IMR-90 (cell line): ENCODE measurements around the gene KYAT1. TPM values are rescaled to one million over a fixed set of nuclear protein-coding genes. Genes with fewer than 3 reads are reported as not detected.

Experiments used
- ATAC-seq: fragments of 200-7000 bp; cut with Tn5 transposase; 2 replicates; pipeline ENCODE4 v1.9.1; 2020; ENCODE audit warnings: low read depth, mild to moderate bottlenecking, moderate library complexity
- BruUV-seq: library from RNA; stranded (reverse); fragments of 400-500 nt; replicated peaks from 2 replicates; lab custom pipeline; 2021; lab: Mats Ljungman, UMichigan
- CTCF ChIA-PET: fragments of 300-600 bp; formaldehyde crosslinking; extraction: SDS; loops from one replicate; lab custom pipeline; 2021; ENCODE audit warnings: antibody characterized with exemption; lab: Yijun Ruan, JAX
- POLR2A ChIA-PET: fragments of 300-600 bp; sonication (Branson Sonifier 250); formaldehyde crosslinking; loops from one replicate; lab custom pipeline; 2022; ENCODE audit warnings: antibody characterized with exemption; ENCODE audit not compliant: unreplicated experiment; lab: Charles Lee
- DNase-seq: peaks from one replicate; pipeline ENCODE4 v3.0.0; 2013
- H2AFZ ChIP-seq: replicated peaks from 2 replicates; pipeline ENCODE3; 2013; ENCODE audit warnings: low read length, mild to moderate bottlenecking; ENCODE audit not compliant: poor library complexity
- H2AK5ac ChIP-seq: 2 replicates; pipeline ENCODE4 v1.6.1; 2013; ENCODE audit warnings: low read depth, low read length, inconsistent platforms
- H2AK9ac ChIP-seq: replicated peaks from 2 replicates; pipeline ENCODE3; 2013; ENCODE audit warnings: mild to moderate bottlenecking, low read depth, low read length, moderate library complexity; ENCODE audit not compliant: poor library complexity
- H2BK120ac ChIP-seq: 2 replicates; pipeline ENCODE4 v1.6.1; 2013; ENCODE audit warnings: low read depth, low read length, inconsistent platforms
- H2BK15ac ChIP-seq: 3 replicates; pipeline ENCODE4 v1.6.1; 2013; ENCODE audit warnings: low read depth, low read length, inconsistent platforms
- H2BK20ac ChIP-seq: 2 replicates; pipeline ENCODE4 v1.6.1; 2013; ENCODE audit warnings: low read depth, mild to moderate bottlenecking, inconsistent platforms, low read length, moderate library complexity
- H2BK5ac ChIP-seq: 2 replicates; pipeline ENCODE4 v1.6.1; 2013; ENCODE audit warnings: mild to moderate bottlenecking, low read depth, low read length, inconsistent platforms; ENCODE audit not compliant: poor library complexity, severe bottlenecking
- H3K14ac ChIP-seq: replicated peaks from 2 replicates; pipeline ENCODE4 v1.6.1; 2013; ENCODE audit warnings: low read depth, low read length, inconsistent platforms
- H3K18ac ChIP-seq: 2 replicates; pipeline ENCODE4 v1.6.1; 2013; ENCODE audit warnings: low read depth, low read length, control low read depth
- H3K23ac ChIP-seq: 2 replicates; pipeline ENCODE4 v1.6.1; 2013; ENCODE audit warnings: low read depth, low read length, inconsistent platforms
- H3K27ac ChIP-seq: 2 replicates; pipeline ENCODE4 v1.5.1; 2013; ENCODE audit warnings: mild to moderate bottlenecking, control low read depth, low read length; ENCODE audit not compliant: insufficient read depth
- H3K27me3 ChIP-seq: 2 replicates; pipeline ENCODE4 v1.6.1; 2013; ENCODE audit warnings: low read length; ENCODE audit not compliant: control insufficient read depth, insufficient read depth
- H3K36me3 ChIP-seq: 2 replicates; pipeline ENCODE4 v1.6.1; 2013; ENCODE audit warnings: low read length, mixed read lengths; ENCODE audit not compliant: control insufficient read depth, insufficient read depth
- H3K4ac ChIP-seq: 2 replicates; pipeline ENCODE4 v1.6.1; 2013; ENCODE audit warnings: low read depth, low read length, inconsistent platforms
- H3K4me1 ChIP-seq: 2 replicates; pipeline ENCODE4 v1.6.1; 2013; ENCODE audit warnings: low read length, mixed read lengths; ENCODE audit not compliant: control insufficient read depth, insufficient read depth
- H3K4me2 ChIP-seq: 2 replicates; pipeline ENCODE4 v1.6.1; 2013; ENCODE audit warnings: low read depth, mild to moderate bottlenecking, control low read depth, low read length, moderate library complexity
- H3K4me3 ChIP-seq: 2 replicates; pipeline ENCODE4 v1.5.1; 2013; ENCODE audit warnings: low read depth, mild to moderate bottlenecking, control low read depth, low read length, moderate library complexity; ENCODE audit not compliant: insufficient read depth
- H3K56ac ChIP-seq: 2 replicates; pipeline ENCODE4 v1.6.1; 2013; ENCODE audit warnings: low read length, inconsistent platforms; ENCODE audit not compliant: insufficient read depth; ENCODE audit errors: extremely low read depth
- H3K79me1 ChIP-seq, 2 experiments: 2 replicates each; pipeline ENCODE4 v1.6.1; 2013; ENCODE audit warnings: low read length in 2 of 2, inconsistent platforms in 1 of 2, low read depth in 1 of 2
- H3K9ac ChIP-seq: 2 replicates; pipeline ENCODE4 v1.6.1; 2013; ENCODE audit warnings: low read depth, low read length, control low read depth
- H3K9me1 ChIP-seq: 2 replicates; pipeline ENCODE4 v1.6.1; 2013; ENCODE audit warnings: low read length, inconsistent platforms; ENCODE audit not compliant: insufficient read depth
- H3K9me3 ChIP-seq: 2 replicates; pipeline ENCODE4 v1.6.1; 2013; ENCODE audit warnings: low read length; ENCODE audit not compliant: control insufficient read depth, insufficient read depth
- H4K20me1 ChIP-seq: 2 replicates; pipeline ENCODE4 v1.6.1; 2013; ENCODE audit warnings: low read length, inconsistent platforms; ENCODE audit not compliant: insufficient read depth
- H4K5ac ChIP-seq: 2 replicates; pipeline ENCODE4 v1.6.1; 2013; ENCODE audit warnings: mild to moderate bottlenecking, low read depth, low read length, control low read depth
- H4K8ac ChIP-seq, 2 experiments: 2 replicates each; pipeline ENCODE4 v1.6.1; 2013; ENCODE audit warnings: low read depth in 2 of 2, low read length in 2 of 2, control low read depth in 1 of 2, inconsistent platforms in 1 of 2
- H4K91ac ChIP-seq: 2 replicates; pipeline ENCODE4 v1.6.1; 2013; ENCODE audit warnings: low read depth, low read length, inconsistent platforms; ENCODE audit not compliant: insufficient read depth
- BHLHE40 ChIP-seq: fragments of 150-350 bp; IDR thresholded peaks from 2 replicates; pipeline ENCODE4 v1.6.1; 2016; ENCODE audit warnings: mild to moderate bottlenecking, low read depth, low read length
- CEBPB ChIP-seq: IDR thresholded peaks from 2 replicates; pipeline ENCODE4 v1.6.1; 2012; ENCODE audit warnings: low read depth, low read length, improper control_type of control experiment
- CHD1 ChIP-seq: IDR thresholded peaks from 2 replicates; pipeline ENCODE4 v1.6.1; 2012; ENCODE audit warnings: low read depth, low read length, improper control_type of control experiment
- FOS ChIP-seq: fragments of 150-350 bp; IDR thresholded peaks from 2 replicates; pipeline ENCODE4 v1.6.1; 2016; ENCODE audit warnings: low read depth, low read length
- MAFK ChIP-seq: IDR thresholded peaks from 2 replicates; pipeline ENCODE4 v1.6.1; 2012; ENCODE audit warnings: low read depth, low read length, improper control_type of control experiment
- MAZ ChIP-seq: IDR thresholded peaks from 2 replicates; pipeline ENCODE4 v1.6.1; 2012; ENCODE audit warnings: low read depth, mild to moderate bottlenecking, low read length, improper control_type of control experiment, moderate library complexity, borderline replicate concordance
- MXI1 ChIP-seq: IDR thresholded peaks from 2 replicates; pipeline ENCODE4 v1.6.1; 2012; ENCODE audit warnings: low read depth, mild to moderate bottlenecking, low read length, moderate library complexity, borderline replicate concordance
- NFE2L2 ChIP-seq: fragments of 150-350 bp; IDR thresholded peaks from 2 replicates; pipeline ENCODE4 v1.6.1; 2016; ENCODE audit warnings: low read depth, mild to moderate bottlenecking, low read length
- POLR2A ChIP-seq: IDR thresholded peaks from 2 replicates; pipeline ENCODE4 v1.6.1; 2012; ENCODE audit warnings: mild to moderate bottlenecking, low read depth, low read length
- RAD21 ChIP-seq: IDR thresholded peaks from 2 replicates; pipeline ENCODE4 v1.6.1; 2012; ENCODE audit warnings: low read length, improper control_type of control experiment
- RCOR1 ChIP-seq: IDR thresholded peaks from 2 replicates; pipeline ENCODE4 v1.6.1; 2012; ENCODE audit warnings: mild to moderate bottlenecking, low read length, improper control_type of control experiment; ENCODE audit not compliant: insufficient replicate concordance
- RFX5 ChIP-seq: IDR thresholded peaks from 2 replicates; pipeline ENCODE4 v1.8.0; 2012; ENCODE audit warnings: low read depth, mild to moderate bottlenecking, low read length, moderate library complexity
- WGBS, 2 experiments: methylation state at CpG; one replicate each; pipeline versions ENCODE4 v1.1.5 to v1.1.7; 2013; ENCODE audit warnings: missing lambda C conversion rate in 2 of 2; ENCODE audit not compliant: insufficient read length in 1 of 2; ENCODE audit errors: extremely low coverage in 2 of 2; 5-methylcytosine and 5-hydroxymethylcytosine counted together
- dilution Hi-C: fragments of 300-500 bp; cut with HindIII; formaldehyde crosslinking; loops from one replicate; pipeline ENCODE4 v1.14.3; 2018; ENCODE audit warnings: low sequenced_read_pairs; ENCODE audit not compliant: unreplicated experiment
- in situ Hi-C: fragments of 300-500 bp; cut with MboI; formaldehyde crosslinking; loops from 3 replicates; pipeline ENCODE4 v1.14.3; 2019; ENCODE audit warnings: low sequenced_read_pairs, inconsistent platforms, mixed read lengths
- intact Hi-C: fragments of 100-400 bp; cut with micrococcal nuclease; formaldehyde crosslinking; loops from 2 replicates; pipeline ENCODE4 v1.10.0; 2022
- polyA plus RNA-seq, 3 experiments: library from polyadenylated mRNA; depleted of rRNA; stranded (reverse); fragments of >200 nt; gene quantifications; 2 replicates each; pipeline ENCODE4 v1.2.3, GENCODE V29; 2012; ENCODE audit warnings: low replicate concordance in 1 of 3
- total RNA-seq: library from RNA; depleted of rRNA; stranded (reverse); fragments of >200 nt; gene quantifications from 2 replicates; pipeline ENCODE4 v1.2.3, GENCODE V29; 2012
- TF ChIP-seq, protein P1 (sequence below): fragments of 150-350 bp; IDR thresholded peaks from 2 replicates; pipeline ENCODE4 v1.6.1; 2017; ENCODE audit warnings: mild to moderate bottlenecking, antibody characterized with exemption, low read length, low read depth
- TF ChIP-seq, protein P2 (sequence below): fragments of 150-350 bp; IDR thresholded peaks from 2 replicates; pipeline ENCODE4 v1.6.1; 2016; ENCODE audit warnings: low read depth, mild to moderate bottlenecking, low read length, moderate library complexity, borderline replicate concordance
- TF ChIP-seq, protein P3 (sequence below): conservative IDR thresholded peaks from 2 replicates; pipeline ENCODE4 v1.5.1; 2012; ENCODE audit warnings: mild to moderate bottlenecking, low read depth, low read length, improper control_type of control experiment

The KYAT1 gene
- total and polyA plus RNA-seq, 2 of the 4 experiments (the other 2 are of a cell fraction): 6.8 to 9.5 TPM

DNA sequence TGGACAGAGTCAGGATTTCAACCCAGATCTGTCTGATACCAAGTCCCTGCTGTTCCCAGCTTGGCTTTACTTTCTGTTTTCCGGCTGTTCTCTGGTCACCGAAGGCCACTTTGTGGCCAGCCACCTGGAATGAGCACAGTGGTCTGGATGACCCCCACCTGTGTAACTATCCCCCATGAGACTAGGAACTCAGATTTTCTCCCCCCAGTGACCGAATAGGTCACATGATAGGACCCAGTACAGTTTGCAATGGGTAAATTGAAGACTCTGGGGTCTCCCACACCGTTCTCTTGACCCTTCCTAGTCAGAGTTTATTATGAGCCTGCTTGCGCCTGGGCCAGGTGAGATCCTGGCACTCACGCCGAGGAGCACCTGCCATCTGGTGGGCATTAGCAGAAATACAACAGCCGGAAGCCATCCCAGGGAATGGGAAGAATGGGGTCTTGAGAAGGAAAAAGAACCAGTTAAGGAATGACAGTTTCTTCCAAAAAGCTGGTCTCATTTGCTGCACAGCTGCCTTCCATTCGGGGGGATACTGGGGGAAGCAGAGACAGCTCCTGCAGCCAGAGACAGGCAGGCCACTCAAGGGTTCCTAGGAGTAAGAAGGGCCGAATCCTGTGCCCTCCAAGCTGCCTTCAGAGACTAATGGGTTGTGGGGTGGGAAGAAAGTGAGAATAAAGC, 46.1 kb upstream of the KYAT1 start:
- Histone ChIP-seq H2BK5ac (no peak overlapping the region), H4K91ac (no peak overlapping the region), H3K27ac (no peak overlapping the region), H3K9me1 (no peaks in the 10 kb centered on the region), H4K5ac (no peak overlapping the region), H3K79me1 (no peaks in the 10 kb centered on the region; a peak in 1 of 4 replicates), H3K4ac (no peak overlapping the region), H3K23ac (no peak overlapping the region), H2AFZ (peak overlapping the region; percentile 62), H3K18ac (no peak overlapping the region), H2BK120ac (no peak overlapping the region), H2BK20ac (no peak overlapping the region), H3K36me3 (no peaks in the 10 kb centered on the region), H3K27me3 (no peaks in the 10 kb centered on the region), H3K4me1 (no peaks in the 10 kb centered on the region), H2AK9ac (peak overlapping the region; percentile 47), H4K8ac (peak overlapping the region in 1 of 2 experiments; percentile 77; a peak in 1 of 4 replicates), H3K4me3 (no peak overlapping the region), H3K4me2 (no peak overlapping the region), H3K9ac (no peak overlapping the region), H3K14ac (no peak overlapping the region), H2AK5ac (no peak overlapping the region), H3K9me3 (no peaks in the 10 kb centered on the region), H3K56ac (no peak overlapping the region), H2BK15ac (no peak overlapping the region), H4K20me1 (no peaks in the 10 kb centered on the region)
- in situ Hi-C loops: loop anchor here (5.0 kb wide), 1 partner anchor 61 kb away; no protein-coding TSS in a partner anchor
- intact Hi-C loops: loop anchor here (1.0 to 2.0 kb wide), 3 partner anchors 47 to 293 kb away; partner anchors contain the start of gene KYAT1
- DNase-seq (peak; percentile 47), ATAC-seq (peak; percentile 94)
- POLR2A ChIA-PET: no interaction called here
- CTCF ChIA-PET: interaction anchor here (0.6 to 2.0 kb wide), 12 partner anchors 8 to 99 kb away, joined by 3 to 8 read pairs (median 4); no protein-coding TSS in a partner anchor
- WGBS, 2 experiments: 19% methylated on average over 6 of the region's 10 CpGs; no CpG with 5 or more reads in 1 of the 2 experiments
- BruUV-seq: no TSS peak
- dilution Hi-C loops: no loop called here
- TF ChIP-seq CEBPB (no peak), RAD21 (peak; percentile 93), RCOR1 (no peak), CHD1 (no peak), FOS (no peak), MAZ (no peak), MAFK (no peak), POLR2A (peak; percentile 30; the same call in 1 of the 2 replicates), RFX5 (no peak), MXI1 (no peak), BHLHE40 (no peak), NFE2L2 (no peak)
- TF ChIP-seq, protein P1, sequence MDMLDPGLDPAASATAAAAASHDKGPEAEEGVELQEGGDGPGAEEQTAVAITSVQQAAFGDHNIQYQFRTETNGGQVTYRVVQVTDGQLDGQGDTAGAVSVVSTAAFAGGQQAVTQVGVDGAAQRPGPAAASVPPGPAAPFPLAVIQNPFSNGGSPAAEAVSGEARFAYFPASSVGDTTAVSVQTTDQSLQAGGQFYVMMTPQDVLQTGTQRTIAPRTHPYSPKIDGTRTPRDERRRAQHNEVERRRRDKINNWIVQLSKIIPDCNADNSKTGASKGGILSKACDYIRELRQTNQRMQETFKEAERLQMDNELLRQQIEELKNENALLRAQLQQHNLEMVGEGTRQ: no peak
- TF ChIP-seq, protein P2, sequence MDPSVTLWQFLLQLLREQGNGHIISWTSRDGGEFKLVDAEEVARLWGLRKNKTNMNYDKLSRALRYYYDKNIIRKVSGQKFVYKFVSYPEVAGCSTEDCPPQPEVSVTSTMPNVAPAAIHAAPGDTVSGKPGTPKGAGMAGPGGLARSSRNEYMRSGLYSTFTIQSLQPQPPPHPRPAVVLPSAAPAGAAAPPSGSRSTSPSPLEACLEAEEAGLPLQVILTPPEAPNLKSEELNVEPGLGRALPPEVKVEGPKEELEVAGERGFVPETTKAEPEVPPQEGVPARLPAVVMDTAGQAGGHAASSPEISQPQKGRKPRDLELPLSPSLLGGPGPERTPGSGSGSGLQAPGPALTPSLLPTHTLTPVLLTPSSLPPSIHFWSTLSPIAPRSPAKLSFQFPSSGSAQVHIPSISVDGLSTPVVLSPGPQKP: no peak
- TF ChIP-seq, protein P3, sequence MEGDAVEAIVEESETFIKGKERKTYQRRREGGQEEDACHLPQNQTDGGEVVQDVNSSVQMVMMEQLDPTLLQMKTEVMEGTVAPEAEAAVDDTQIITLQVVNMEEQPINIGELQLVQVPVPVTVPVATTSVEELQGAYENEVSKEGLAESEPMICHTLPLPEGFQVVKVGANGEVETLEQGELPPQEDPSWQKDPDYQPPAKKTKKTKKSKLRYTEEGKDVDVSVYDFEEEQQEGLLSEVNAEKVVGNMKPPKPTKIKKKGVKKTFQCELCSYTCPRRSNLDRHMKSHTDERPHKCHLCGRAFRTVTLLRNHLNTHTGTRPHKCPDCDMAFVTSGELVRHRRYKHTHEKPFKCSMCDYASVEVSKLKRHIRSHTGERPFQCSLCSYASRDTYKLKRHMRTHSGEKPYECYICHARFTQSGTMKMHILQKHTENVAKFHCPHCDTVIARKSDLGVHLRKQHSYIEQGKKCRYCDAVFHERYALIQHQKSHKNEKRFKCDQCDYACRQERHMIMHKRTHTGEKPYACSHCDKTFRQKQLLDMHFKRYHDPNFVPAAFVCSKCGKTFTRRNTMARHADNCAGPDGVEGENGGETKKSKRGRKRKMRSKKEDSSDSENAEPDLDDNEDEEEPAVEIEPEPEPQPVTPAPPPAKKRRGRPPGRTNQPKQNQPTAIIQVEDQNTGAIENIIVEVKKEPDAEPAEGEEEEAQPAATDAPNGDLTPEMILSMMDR: peak; percentile 86
